ENCODE results near the gene PPP6C.
A peak's percentile ranks its signal among the peaks of the same experiment; 100 is the strongest.
"Not testable (repeated sequence)": the region's sequence is repeated elsewhere in the genome, so short reads cannot be mapped to it uniquely, and the experiment has no call there.

The PPP6C gene

GRCh38 chr9:125181756-125182155, 7.8 kb downstream of the PPP6C start:
- not testable (repeated sequence) for DNase-seq

DNA sequence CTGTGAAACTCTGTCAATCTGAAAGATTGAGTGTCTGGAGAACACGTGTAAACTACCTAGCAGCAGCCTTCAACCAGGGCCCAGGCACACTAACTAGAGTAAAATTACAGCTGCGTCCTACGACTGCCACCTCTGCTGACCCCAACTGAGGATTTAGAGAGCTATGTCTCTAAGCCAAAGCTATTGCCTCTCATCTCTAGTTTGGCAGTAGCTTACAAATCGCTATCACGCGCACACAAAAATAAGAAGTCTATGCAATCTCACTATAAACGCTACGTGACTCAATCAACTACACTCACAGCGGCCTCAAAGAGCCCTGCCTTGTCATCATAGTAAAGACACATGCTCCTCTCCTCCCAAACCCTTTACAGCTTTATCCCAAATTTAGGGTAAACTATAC, 8.7 kb downstream of the PPP6C start:
- no peak for DNase-seq

DNA sequence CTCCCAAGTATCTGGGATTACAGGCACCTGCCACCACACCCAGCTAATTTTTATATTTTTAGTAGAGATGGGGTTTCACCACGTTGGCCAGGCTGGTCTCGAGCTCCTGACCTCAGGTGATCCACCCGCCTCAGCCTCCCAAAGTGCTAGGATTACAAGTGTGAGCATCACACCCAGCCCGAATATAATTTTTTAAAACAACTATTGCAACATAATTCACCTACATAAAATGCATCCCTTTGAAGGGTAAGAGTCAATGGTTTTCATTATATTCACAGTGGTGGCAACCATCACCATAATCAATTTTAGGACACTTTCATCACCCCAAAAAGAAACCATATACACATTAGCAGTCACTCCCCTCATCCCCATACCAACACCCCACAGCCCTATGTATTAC, 9.8 kb downstream of the PPP6C start:
- not testable (repeated sequence) for DNase-seq

GRCh38 chr9:125177888-125178287, 11.7 kb downstream of the PPP6C start:
- DNase-seq: no peak

DNA sequence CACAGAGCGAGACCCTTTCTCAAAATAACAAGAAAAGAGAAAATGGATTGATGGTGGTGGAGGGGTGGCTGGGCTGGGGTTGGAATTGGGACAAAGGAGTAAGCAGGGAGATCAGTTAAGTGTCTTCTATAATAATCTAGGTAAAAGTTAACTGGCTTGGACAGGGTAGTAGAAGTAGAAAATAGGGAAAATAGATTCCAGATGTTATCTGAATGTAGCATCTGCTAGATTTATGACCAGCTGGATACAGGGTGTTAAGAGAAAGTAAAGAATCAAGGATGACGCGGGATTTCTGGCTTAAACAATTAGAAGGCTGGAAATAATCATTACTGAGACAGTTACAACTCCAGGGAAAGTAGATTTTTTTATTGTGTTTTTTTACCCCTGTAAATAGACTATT, 13.0 kb downstream of the PPP6C start:
- DNase-seq: no peak

- no peak for DNase-seq
These were observed 17.4 kb downstream of the PPP6C start for GRCh38 chr9:125172031-125172755.

GRCh38 chr9:125169895-125170294, 19.7 kb downstream of the PPP6C start:
- DNase-seq: no peak

- DNase-seq: no peak
These were observed 22.8 kb downstream of the PPP6C start for GRCh38 chr9:125166762-125167161.

DNA sequence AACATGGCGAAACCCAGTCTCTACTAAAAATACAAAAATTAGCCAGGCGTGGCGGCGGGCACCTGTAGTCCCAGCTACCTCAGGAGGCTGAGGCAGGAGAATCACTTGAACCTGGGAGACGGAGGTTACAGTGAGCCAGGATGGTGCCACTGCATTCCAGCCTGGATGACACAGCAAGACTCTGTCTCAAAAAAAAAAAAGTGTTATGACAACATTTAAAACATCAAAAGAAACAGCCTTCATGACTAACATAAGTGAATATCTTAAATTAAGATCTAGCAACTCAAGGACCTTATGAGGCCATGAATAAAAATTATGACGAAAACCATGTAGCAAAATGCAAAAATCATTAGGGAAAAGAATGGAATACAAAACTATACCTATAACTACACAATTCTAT, 26.7 kb downstream of the PPP6C start:
- not testable (repeated sequence) for DNase-seq

GRCh38 chr9:125161284-125161918, 28.2 kb downstream of the PPP6C start:
- no peak for DNase-seq

- no peak for DNase-seq
These were observed 28.9 kb downstream of the PPP6C start for GRCh38 chr9:125160750-125161149.

- DNase-seq: no peak
These were observed 33.1 kb downstream of the PPP6C start for GRCh38 chr9:125156551-125156950.

- no peak for DNase-seq
These were observed 35.8 kb downstream of the PPP6C start for GRCh38 chr9:125153712-125154367.

DNA sequence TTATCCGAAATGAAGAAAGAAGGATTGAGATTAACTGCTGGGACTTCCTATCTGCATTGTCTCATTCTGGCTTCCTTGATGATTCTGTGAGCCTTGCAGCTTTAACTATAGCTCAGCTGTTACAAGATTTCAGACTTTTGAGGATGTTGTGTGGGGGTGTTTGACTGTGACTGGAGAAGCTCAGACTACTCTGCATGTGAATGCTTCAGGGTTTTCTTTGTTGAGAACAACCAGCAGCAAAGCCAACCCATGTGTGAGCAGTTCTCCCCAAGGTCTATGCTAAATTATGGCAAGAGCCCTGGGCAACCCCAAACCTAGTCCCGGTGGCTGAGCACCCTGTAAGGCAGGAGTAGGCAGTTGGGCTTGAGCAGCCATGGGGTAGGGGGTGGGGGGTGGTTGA, 37.9 kb downstream of the PPP6C start:
- DNase-seq: no peak

GRCh38 chr9:125150349-125151245, 39.0 kb downstream of the PPP6C start:
- no peak for DNase-seq

GRCh38 chr9:125147401-125147951, 42.1 kb downstream of the PPP6C start:
- DNase-seq: no peak

- DNase-seq: no peak
These were observed 43.4 kb downstream of the PPP6C start for GRCh38 chr9:125146247-125146646.

- no peak for DNase-seq
These were observed 44.2 kb downstream of the PPP6C start for GRCh38 chr9:125145425-125145824.

DNA sequence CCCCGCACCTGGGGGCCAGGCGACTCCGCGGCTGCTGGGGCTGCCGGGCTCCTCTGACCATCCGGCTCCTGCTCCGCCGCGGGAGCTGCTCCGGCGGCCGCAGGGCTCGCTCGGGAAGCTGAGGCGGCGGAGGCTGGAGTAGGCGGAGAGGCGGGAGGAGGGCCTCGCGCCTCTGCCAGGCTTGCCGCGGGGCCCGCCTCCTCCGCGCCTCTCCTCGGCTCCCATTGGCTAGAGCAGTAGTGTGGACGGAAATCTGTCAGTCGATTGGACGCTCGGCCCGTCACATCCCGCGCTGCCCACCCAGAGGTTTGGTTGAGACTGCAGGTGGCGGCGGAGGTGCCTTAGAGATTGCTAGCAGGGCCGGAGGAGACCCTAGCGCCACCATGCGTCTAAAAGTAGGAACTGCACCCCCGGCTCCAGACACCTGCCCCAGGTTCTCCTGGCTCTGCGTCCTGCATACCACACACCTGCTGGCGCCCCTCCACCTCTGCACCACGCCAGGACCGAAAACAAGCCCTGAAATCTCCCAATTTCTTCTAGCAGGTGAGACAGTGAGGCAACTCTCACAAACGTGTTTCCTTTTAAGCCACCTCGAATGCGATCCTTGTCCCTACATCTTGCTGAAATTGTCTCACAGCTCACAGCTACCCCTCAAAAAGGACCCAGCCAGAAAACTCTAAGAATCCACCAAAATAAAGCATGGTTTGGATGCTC, 46.1 kb downstream of the PPP6C start, which contains the start of gene SCAI:
Gene SCAI (minus strand): TSS at position 152 of the 714 bp plus-strand sequence. CDS start 91 bp downstream, at position 61.
- DNase-seq: peak; percentile 99

GRCh38 chr9:125142560-125143376, 46.8 kb downstream of the PPP6C start:
- DNase-seq: no peak

DNA sequence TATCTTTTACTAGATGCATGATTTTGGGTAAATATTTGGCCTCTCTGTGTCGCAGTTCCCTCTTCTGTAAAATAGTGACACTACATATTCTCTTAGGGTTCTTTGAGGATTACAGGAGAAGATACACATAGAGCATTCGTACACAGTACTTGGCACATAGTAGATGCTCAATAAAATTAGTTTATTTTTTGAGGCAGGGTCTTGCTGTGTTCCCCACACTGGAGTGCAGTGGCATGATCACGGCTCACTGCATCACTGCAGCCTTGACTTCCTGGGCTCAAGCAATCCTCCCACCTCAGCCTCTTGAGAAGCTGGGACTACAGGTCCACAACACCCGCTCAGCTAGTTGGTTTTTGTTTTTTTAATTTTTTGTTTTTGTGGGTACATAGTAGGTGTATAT, 47.9 kb downstream of the PPP6C start:
- DNase-seq: no peak

All from right forelimb (tissue), 1 donor.